Stimulated activated CD4-positive, alpha-beta T cell treated with anti-CD3 and anti-CD28 coated beads, TNF-alpha, amount 100 ng/mL, for 4 hours (primary cell): ENCODE results near the gene CCNQ.

ENCODE experiments used
- DNase-seq, 3 experiments: peaks; one replicate each; pipeline ENCODE4 v3.0.0-alpha.2; 2020; ENCODE audit warnings: low read depth in 3 of 3

CCNQ gene

GRCh38 chrX:153596981-153597750 lies 1.8 kb downstream of the CCNQ start:
- no peak for DNase-seq

- no peak for DNase-seq
Measured at GRCh38 chrX:153595859-153596857, 2.8 kb downstream of the CCNQ start.

- no peak for DNase-seq
Measured at GRCh38 chrX:153595387-153595786, 3.6 kb downstream of the CCNQ start.

- DNase-seq, result no peak
Measured at GRCh38 chrX:153593811-153594500, 5.0 kb downstream of the CCNQ start.

GRCh38 chrX:153592966-153593688 lies 5.8 kb downstream of the CCNQ start:
- no peak for DNase-seq

- DNase-seq, result no peak
Measured at GRCh38 chrX:153592091-153592833, 6.7 kb downstream of the CCNQ start.

GRCh38 chrX:153590961-153591956 lies 7.7 kb downstream of the CCNQ start:
- no peak for DNase-seq

- DNase-seq, result no peak
Measured at GRCh38 chrX:153588782-153589446, 10.0 kb downstream of the CCNQ start.

GRCh38 chrX:153588021-153588781 lies 10.7 kb downstream of the CCNQ start:
- no peak for DNase-seq

GRCh38 chrX:153587342-153587741 lies 11.6 kb downstream of the CCNQ start:
- DNase-seq, result no peak

GRCh38 chrX:153585827-153586226 lies 13.1 kb downstream of the CCNQ start:
- DNase-seq, result no peak

- no peak for DNase-seq
Measured at GRCh38 chrX:153583433-153583832, 15.5 kb downstream of the CCNQ start.

GRCh38 chrX:153582896-153583295 lies 16.0 kb downstream of the CCNQ start:
- DNase-seq, result peak; percentile 18 to 42 (median 32)

- no peak for DNase-seq
Measured at GRCh38 chrX:153580700-153581386, 18.1 kb downstream of the CCNQ start.

- no peak for DNase-seq
Measured at GRCh38 chrX:153578889-153579288, 20.1 kb downstream of the CCNQ start.

- no peak for DNase-seq
Measured at GRCh38 chrX:153578200-153578835, 20.6 kb downstream of the CCNQ start.

- no peak for DNase-seq
Measured at GRCh38 chrX:153576961-153577360, 22.0 kb downstream of the CCNQ start.
